Endodermal cell (in vitro differentiated cells): ENCODE data around the gene ST3GAL6. TPM values are rescaled to one million over a fixed set of nuclear protein-coding genes. Genes with fewer than 3 reads are reported as not detected.

Source experiments
- DNase-seq: peaks from one replicate; pipeline ENCODE4 v3.0.0-alpha.2; 2017
- H3K27ac ChIP-seq: 2 replicates; pipeline ENCODE4 v1.5.1; 2013; ENCODE audit warnings: mild to moderate bottlenecking, low read depth, low read length, moderate library complexity
- H3K27me3 ChIP-seq: 2 replicates; pipeline ENCODE4 v1.6.1; 2013; ENCODE audit warnings: mild to moderate bottlenecking, low read length, moderate library complexity; ENCODE audit not compliant: insufficient read depth, control insufficient read depth, poor library complexity, severe bottlenecking
- H3K36me3 ChIP-seq: 2 replicates; pipeline ENCODE4 v1.7.0; 2013; ENCODE audit warnings: mild to moderate bottlenecking, low read length, moderate library complexity; ENCODE audit not compliant: control insufficient read depth, insufficient read depth
- H3K4me1 ChIP-seq: one replicate; pipeline ENCODE4 v1.7.0; 2013; ENCODE audit warnings: low read length; ENCODE audit not compliant: control insufficient read depth, insufficient read depth
- H3K4me3 ChIP-seq: 2 replicates; pipeline ENCODE4 v1.5.1; 2013; ENCODE audit warnings: mild to moderate bottlenecking, low read length, moderate library complexity
- H3K9ac ChIP-seq: 2 replicates; pipeline ENCODE4 v1.6.1; 2013; ENCODE audit warnings: mild to moderate bottlenecking, low read length, moderate library complexity; ENCODE audit not compliant: poor library complexity, severe bottlenecking; ENCODE audit errors: extremely low read depth
- H3K9me3 ChIP-seq: 2 replicates; pipeline ENCODE4 v1.6.1; 2013; ENCODE audit warnings: mild to moderate bottlenecking, low read length, moderate library complexity; ENCODE audit not compliant: control insufficient read depth
- H3K27ac Mint-ChIP-seq: 2 replicates; pipeline ENCODE4 v1.8.0; 2020; ENCODE audit warnings: mixed read lengths
- H3K27me3 Mint-ChIP-seq: 2 replicates; pipeline ENCODE4 v1.8.0; 2021; ENCODE audit warnings: mild to moderate bottlenecking, mixed read lengths; ENCODE audit not compliant: insufficient read depth
- H3K36me3 Mint-ChIP-seq: 2 replicates; pipeline ENCODE4 v1.8.0; 2020; ENCODE audit warnings: low read depth, mixed read lengths
- H3K4me1 Mint-ChIP-seq: 2 replicates; pipeline ENCODE4 v1.8.0; 2020; ENCODE audit warnings: mixed read lengths
- H3K4me3 Mint-ChIP-seq: 2 replicates; pipeline ENCODE4 v1.8.0; 2020; ENCODE audit warnings: mild to moderate bottlenecking, moderate library complexity, mixed read lengths
- H3K9me3 Mint-ChIP-seq: 2 replicates; pipeline ENCODE4 v1.8.0; 2020; ENCODE audit warnings: mild to moderate bottlenecking, mixed read lengths
- WGBS, 2 experiments: methylation state at CpG; one replicate each; pipeline versions ENCODE4 v1.1.5 to v1.1.7; 2013; ENCODE audit warnings: missing lambda C conversion rate in 2 of 2, mixed read lengths in 1 of 2; ENCODE audit not compliant: insufficient coverage in 1 of 2, insufficient read length in 1 of 2; 5-methylcytosine and 5-hydroxymethylcytosine counted together
- total RNA-seq, 2 donors: library from RNA; stranded (reverse); fragmentation: NEBNext Ultra II Directional in 1 of 2; extraction: Animal tissue kit (Norgen Biotek cat#: 25700) in 1 of 2; gene quantifications; 2 replicates in 1 of 2; 3 replicates in 1 of 2; pipeline ENCODE4 v1.2.1, GENCODE V29; 2021
- TF ChIP-seq, protein P1 (sequence below): fragments of 200-600 bp; sonication (generic); conservative IDR thresholded peaks from 2 replicates; pipeline ENCODE4 v1.5.0; 2021; ENCODE audit warnings: antibody characterized with exemption, mild to moderate bottlenecking

ST3GAL6 gene
- total RNA-seq, 2 donors from 2014 or later, result 8.1 to 9.9 TPM

DNA sequence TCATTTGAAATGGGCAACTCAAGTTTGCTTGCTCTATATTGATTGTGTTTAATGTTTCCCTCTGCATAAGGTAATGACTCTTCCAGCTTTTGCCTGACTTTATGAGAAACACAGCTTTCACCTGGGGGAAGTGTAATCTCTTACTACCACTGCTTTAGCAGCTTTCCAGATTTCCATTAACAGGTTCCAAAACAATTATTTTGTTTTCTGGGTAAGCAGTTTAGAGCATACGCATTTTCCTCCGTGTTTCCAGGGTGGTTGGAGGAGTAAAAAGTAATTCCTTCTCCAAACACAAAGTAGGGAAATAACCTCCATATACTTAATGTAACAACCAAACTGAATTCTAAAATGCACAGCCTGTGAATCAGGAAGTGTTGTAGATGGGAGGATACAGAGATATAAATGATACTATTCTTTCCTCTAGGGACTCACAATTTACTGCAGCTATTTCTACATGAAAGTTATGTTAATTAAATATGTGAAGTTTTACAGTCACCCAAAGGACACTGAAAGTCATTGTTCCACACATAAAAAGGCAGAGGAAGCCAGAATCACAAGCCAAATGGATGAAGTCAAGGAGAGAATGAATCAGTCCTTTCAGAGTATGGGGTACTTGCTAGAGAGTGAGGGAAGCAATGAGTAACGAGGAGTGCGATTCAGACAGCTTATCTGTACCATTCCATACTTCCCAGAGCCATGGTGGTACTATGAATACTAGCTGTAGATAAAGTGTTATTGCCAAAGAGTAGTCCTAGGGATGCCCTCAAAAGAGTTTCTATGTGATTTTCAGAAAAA is 16.6 kb downstream of the ST3GAL6 start:
- Histone ChIP-seq H3K4me1 (no peaks in the 10 kb centered on the region), H3K4me3 (no peak overlapping the region), H3K9me3 (no peaks in the 10 kb centered on the region), H3K36me3 (no peaks in the 10 kb centered on the region), H3K27ac (peak overlapping the region; percentile 22), H3K9ac (no peak overlapping the region), H3K27me3 (no peaks in the 10 kb centered on the region)
- TF ChIP-seq, protein P1, sequence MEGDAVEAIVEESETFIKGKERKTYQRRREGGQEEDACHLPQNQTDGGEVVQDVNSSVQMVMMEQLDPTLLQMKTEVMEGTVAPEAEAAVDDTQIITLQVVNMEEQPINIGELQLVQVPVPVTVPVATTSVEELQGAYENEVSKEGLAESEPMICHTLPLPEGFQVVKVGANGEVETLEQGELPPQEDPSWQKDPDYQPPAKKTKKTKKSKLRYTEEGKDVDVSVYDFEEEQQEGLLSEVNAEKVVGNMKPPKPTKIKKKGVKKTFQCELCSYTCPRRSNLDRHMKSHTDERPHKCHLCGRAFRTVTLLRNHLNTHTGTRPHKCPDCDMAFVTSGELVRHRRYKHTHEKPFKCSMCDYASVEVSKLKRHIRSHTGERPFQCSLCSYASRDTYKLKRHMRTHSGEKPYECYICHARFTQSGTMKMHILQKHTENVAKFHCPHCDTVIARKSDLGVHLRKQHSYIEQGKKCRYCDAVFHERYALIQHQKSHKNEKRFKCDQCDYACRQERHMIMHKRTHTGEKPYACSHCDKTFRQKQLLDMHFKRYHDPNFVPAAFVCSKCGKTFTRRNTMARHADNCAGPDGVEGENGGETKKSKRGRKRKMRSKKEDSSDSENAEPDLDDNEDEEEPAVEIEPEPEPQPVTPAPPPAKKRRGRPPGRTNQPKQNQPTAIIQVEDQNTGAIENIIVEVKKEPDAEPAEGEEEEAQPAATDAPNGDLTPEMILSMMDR, result no peak
- H3K27me3 Mint-ChIP-seq, result no peaks in the 10 kb centered on the region
- no peak overlapping the region for H3K27ac Mint-ChIP-seq
- H3K4me3 Mint-ChIP-seq, result no peak overlapping the region
- DNase-seq, result no peak
- peaks cover 2% of the 10 kb centered on the region for H3K36me3 Mint-ChIP-seq
- 100% methylated on average over 4 of the region's 4 CpGs; no CpG with 5 or more reads in 1 of the 2 experiments for whole genome bisulfite sequencing, 2 experiments
- H3K9me3 Mint-ChIP-seq, result no peaks in the 10 kb centered on the region
- H3K4me1 Mint-ChIP-seq, result no peaks in the 10 kb centered on the region

DNA sequence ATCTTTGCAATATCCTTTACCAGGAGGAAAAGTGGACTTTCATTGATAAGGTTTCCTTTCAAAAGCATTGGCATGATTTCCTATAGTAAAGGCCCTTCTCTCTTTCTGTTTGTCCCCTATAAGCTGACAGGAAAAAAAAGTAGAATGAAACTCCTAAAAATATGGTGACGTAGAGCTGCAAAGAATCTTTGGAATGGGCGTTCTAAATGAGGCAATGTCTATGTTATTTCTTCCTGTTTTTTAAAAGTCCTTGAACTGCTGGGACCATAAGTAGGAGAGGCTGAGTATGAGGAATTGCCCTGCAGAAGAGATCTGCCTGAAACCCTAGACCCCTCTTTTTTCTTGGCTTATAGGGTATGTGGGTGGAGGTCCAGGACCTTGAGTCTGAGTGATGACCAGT is 17.2 kb downstream of the ST3GAL6 start:
- WGBS, 2 experiments, result 92 to 100% methylated on average over 2 of the region's 2 CpGs
- Histone ChIP-seq H3K27me3 (no peaks in the 10 kb centered on the region), H3K27ac (peak overlapping the region; percentile 22), H3K9ac (no peak overlapping the region), H3K4me1 (no peaks in the 10 kb centered on the region), H3K36me3 (no peaks in the 10 kb centered on the region), H3K4me3 (no peak overlapping the region), H3K9me3 (no peaks in the 10 kb centered on the region)
- Mint-ChIP-seq H3K4me1 (peaks cover under 1% of the 10 kb centered on the region), H3K27ac (no peak overlapping the region), H3K9me3 (no peaks in the 10 kb centered on the region), H3K36me3 (peaks cover 2% of the 10 kb centered on the region), H3K4me3 (no peak overlapping the region), H3K27me3 (no peaks in the 10 kb centered on the region)
- TF ChIP-seq, protein P1, result no peak
- DNase-seq, result no peak

DNA sequence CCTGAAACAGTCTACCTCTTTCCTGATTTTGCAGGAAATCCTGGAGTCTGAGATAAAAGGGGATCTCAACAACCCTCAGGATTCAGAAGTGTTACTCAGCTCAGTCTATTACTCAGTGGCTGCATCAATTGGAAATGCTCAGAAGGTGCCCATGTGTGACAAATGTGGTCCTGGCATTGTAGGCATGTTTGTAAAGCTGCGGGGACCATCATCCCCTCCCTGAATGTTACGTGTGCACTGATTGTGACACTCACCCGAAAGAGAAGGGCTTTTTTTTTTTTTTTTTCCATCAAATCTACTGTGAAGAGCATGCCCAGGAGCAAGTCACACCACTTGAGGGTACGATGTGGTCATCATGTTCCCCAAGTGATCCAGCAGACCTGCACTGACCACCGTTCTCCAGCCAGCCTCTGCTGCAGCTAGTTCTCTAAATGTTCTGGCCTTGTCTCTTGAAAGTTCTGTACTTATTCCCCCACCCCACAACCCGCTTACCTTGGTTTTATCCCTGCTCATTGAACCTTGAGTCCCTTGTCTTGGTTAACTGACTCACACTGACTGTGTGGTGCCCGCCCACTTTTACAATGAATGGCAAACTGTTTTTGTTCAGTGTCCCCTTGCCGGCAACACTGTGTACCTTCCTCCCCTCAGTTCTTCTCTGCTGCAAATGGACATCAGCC is 19.8 kb downstream of the ST3GAL6 start:
- Histone ChIP-seq H3K36me3 (no peaks in the 10 kb centered on the region), H3K27me3 (no peaks in the 10 kb centered on the region), H3K9me3 (no peaks in the 10 kb centered on the region), H3K4me1 (no peaks in the 10 kb centered on the region), H3K9ac (no peak overlapping the region), H3K27ac (no peak overlapping the region), H3K4me3 (no peak overlapping the region)
- no peaks in the 10 kb centered on the region for H3K27me3 Mint-ChIP-seq
- no peak overlapping the region for H3K27ac Mint-ChIP-seq
- peaks cover 2% of the 10 kb centered on the region for H3K4me1 Mint-ChIP-seq
- TF ChIP-seq, protein P1, result no peak
- no peak overlapping the region for H3K4me3 Mint-ChIP-seq
- H3K36me3 Mint-ChIP-seq, result peaks cover 2% of the 10 kb centered on the region
- 90 to 92% methylated on average over 7 to 8 of the region's 8 CpGs for WGBS, 2 experiments
- no peak for DNase-seq
- H3K9me3 Mint-ChIP-seq, result no peaks in the 10 kb centered on the region
